Spleen (tissue), 7 donors: ENCODE measurements around the gene FBXL17.

Source experiments
- POLR2A ChIP-seq, 3 donors: fragments of 450-650 bp; IDR thresholded peaks; one replicate each; pipeline ENCODE4 v1.5.1; 2017; ENCODE audit warnings: antibody characterized with exemption in 3 of 3, mild to moderate bottlenecking in 1 of 3
- POLR2AphosphoS5 ChIP-seq, 3 donors: sonication (generic); formaldehyde crosslinking; IDR thresholded peaks; one replicate each; pipeline ENCODE4 v1.5.1; 2017; ENCODE audit warnings: antibody characterized with exemption in 3 of 3
- TF ChIP-seq, protein P1 (sequence below), 11 experiments: fragments of 200-600 bp in 7 of 11; fragments of 450-650 bp in 4 of 11; sonication (generic) in 4 of 11; IDR thresholded peaks in 8 of 11; conservative IDR thresholded peaks in 3 of 11; 1 replicate in 7 of 11; 2 replicates in 4 of 11; pipeline versions ENCODE4 v1.4.0 to v1.8.0; 2016 to 2021; ENCODE audit warnings: antibody characterized with exemption in 11 of 11, inconsistent platforms in 4 of 11, mild to moderate bottlenecking in 1 of 11
- donor health status: DM: no; HTN: no; CAD: no; lungs with moderate emphysema.
- donor health status: DM: no; HTN: no; CAD: no.
- donor health status: DM: no; HTN: no; CAD: no.

DNA sequence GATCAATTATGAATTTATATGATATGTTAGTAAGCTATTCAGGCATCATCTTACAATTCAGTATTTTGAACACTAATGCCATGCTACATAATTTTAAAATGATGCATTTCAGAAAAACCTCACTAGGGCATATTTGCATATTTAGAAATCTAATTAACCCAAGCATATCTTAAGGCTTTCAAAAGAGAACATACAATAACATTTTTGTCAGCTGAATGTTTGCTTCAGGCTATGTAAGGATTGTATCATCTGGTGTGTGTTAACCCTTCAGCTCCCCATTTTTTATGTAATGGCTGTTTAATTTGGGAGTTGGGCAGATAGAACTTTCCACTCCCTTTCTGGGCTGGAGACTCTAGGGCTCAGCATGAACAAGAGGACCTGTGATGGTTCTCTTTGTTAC is 412.1 kb downstream of the FBXL17 start:
- TF ChIP-seq, protein P1, sequence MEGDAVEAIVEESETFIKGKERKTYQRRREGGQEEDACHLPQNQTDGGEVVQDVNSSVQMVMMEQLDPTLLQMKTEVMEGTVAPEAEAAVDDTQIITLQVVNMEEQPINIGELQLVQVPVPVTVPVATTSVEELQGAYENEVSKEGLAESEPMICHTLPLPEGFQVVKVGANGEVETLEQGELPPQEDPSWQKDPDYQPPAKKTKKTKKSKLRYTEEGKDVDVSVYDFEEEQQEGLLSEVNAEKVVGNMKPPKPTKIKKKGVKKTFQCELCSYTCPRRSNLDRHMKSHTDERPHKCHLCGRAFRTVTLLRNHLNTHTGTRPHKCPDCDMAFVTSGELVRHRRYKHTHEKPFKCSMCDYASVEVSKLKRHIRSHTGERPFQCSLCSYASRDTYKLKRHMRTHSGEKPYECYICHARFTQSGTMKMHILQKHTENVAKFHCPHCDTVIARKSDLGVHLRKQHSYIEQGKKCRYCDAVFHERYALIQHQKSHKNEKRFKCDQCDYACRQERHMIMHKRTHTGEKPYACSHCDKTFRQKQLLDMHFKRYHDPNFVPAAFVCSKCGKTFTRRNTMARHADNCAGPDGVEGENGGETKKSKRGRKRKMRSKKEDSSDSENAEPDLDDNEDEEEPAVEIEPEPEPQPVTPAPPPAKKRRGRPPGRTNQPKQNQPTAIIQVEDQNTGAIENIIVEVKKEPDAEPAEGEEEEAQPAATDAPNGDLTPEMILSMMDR (IDR thresholded peaks at IDR 0.05 in 8 of 11, conservative IDR thresholded peaks at IDR 0.05 in 3 of 11) = no peak
- no peak for TF ChIP-seq POLR2A (IDR thresholded peaks at IDR 0.05)
- TF ChIP-seq POLR2AphosphoS5 (IDR thresholded peaks at IDR 0.05) = no peak
